Stimulated activated CD8-positive, alpha-beta memory T cell treated with anti-CD3 and anti-CD28 coated beads, Interleukin-7, amount 100 ng/mL, for 1 hour (primary cell): ENCODE measurements around the gene NMRK1.

Source experiments
- DNase-seq, 2 donors: peaks; one replicate each; pipeline ENCODE4 v3.0.0-alpha.2; 2020; ENCODE audit warnings: low read depth in 2 of 2

The NMRK1 gene

GRCh38 chr9:75102177-75102790 lies 14.3 kb upstream of the NMRK1 start:
- no peak for DNase-seq

- no peak for DNase-seq
These were observed 13.1 kb upstream of the NMRK1 start for GRCh38 chr9:75101004-75101588.

GRCh38 chr9:75096796-75097195 lies 8.8 kb upstream of the NMRK1 start:
- no peak for DNase-seq

- DNase-seq = no peak
These were observed 4.8 kb upstream of the NMRK1 start for GRCh38 chr9:75092766-75093165.

- DNase-seq = no peak
These were observed 2.6 kb upstream of the NMRK1 start for GRCh38 chr9:75090579-75090978.

GRCh38 chr9:75089373-75089766 lies 1.4 kb upstream of the NMRK1 start:
- no peak for DNase-seq

- no peak for DNase-seq
These were observed 854 bp upstream of the NMRK1 start for GRCh38 chr9:75088646-75089372.

GRCh38 chr9:75087289-75087823 lies 599 bp downstream of the NMRK1 start:
- peak in 1 of 2 donors; percentile 13 for DNase-seq

- no peak for DNase-seq
These were observed 1.2 kb downstream of the NMRK1 start for GRCh38 chr9:75086541-75087288.

GRCh38 chr9:75085640-75086039 lies 2.3 kb downstream of the NMRK1 start:
- DNase-seq = no peak

- DNase-seq = no peak
These were observed 3.8 kb downstream of the NMRK1 start for GRCh38 chr9:75084081-75084672.

GRCh38 chr9:75083188-75083970 lies 4.6 kb downstream of the NMRK1 start:
- no peak for DNase-seq

GRCh38 chr9:75081632-75082031 lies 6.3 kb downstream of the NMRK1 start:
- DNase-seq = no peak

GRCh38 chr9:75072895-75073294 lies 15.1 kb downstream of the NMRK1 start:
- DNase-seq = no peak

GRCh38 chr9:75071530-75072122 lies 16.3 kb downstream of the NMRK1 start:
- peak in 1 of 2 donors; percentile 20 for DNase-seq

- no peak for DNase-seq
These were observed 18.8 kb downstream of the NMRK1 start for GRCh38 chr9:75069171-75069570.

- DNase-seq = no peak
These were observed 20.1 kb downstream of the NMRK1 start for GRCh38 chr9:75067894-75068293.

GRCh38 chr9:75065510-75065909 lies 22.4 kb downstream of the NMRK1 start:
- DNase-seq = no peak

- DNase-seq = no peak
These were observed 23.5 kb downstream of the NMRK1 start for GRCh38 chr9:75064307-75065025.
